NCI-H2029 treated with DMSO at 0.1 percent for 48 hours (cell line): Measurements from ENCODE around the gene TRAF2.
"Not testable (repeated sequence)": the region's sequence is repeated elsewhere in the genome, so short reads cannot be mapped to it uniquely, and the experiment has no call there.

Source experiments
- DNase-seq: peaks from one replicate; lab custom pipeline; 2025; lab: John Stamatoyannopoulos, UW

The TRAF2 gene

DNA sequence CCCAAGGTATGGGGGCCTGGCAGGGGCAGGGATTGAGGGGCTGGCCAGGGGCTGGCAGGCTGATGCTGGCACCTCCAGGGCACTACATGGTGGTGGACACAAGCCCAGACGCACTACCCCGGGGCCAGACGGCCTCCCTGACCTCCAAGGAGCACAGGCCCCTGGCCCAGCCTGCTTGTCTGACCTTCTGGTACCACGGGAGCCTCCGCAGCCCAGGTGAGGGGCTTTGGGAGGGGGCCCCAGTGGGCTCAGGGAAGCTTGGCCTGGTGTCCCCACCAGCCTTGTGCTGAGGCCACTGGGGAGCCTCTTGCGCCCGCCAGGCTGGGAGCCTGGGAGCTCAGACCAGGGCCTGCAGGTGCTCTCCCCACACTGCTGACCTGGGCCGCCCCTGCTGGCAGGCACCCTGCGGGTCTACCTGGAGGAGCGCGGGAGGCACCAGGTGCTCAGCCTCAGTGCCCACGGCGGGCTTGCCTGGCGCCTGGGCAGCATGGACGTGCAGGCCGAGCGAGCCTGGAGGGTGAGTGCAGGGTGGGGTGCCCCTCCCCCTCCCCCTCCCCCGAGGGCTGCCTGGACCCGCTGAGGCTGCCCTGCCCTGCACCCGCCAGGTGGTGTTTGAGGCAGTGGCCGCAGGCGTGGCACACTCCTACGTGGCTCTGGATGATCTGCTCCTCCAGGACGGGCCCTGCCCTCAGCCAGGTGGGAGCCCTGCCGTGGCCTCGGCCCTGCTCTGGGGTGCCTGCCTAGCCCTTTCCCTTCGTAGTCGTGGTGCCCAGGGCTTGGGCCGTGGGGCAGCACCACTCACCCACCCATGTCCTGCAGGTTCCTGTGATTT lies 28.5 kb upstream of the TRAF2 start:
- DNase-seq = no peak

DNA sequence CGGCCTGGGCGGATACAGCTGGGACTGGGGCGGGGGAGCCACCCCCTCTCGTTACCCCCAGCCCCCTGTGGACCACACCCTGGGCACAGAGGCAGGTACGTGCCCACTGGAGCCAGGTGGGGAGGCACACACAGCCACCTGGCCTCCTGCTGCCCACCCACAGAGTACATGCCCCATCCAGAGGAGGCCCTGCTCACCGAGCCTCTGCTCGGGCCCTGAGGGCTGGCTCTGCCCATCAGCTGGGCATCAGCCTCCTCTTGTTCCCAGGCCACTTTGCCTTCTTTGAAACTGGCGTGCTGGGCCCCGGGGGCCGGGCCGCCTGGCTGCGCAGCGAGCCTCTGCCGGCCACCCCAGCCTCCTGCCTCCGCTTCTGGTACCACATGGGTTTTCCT lies 27.9 kb upstream of the TRAF2 start:
- DNase-seq = no peak

DNA sequence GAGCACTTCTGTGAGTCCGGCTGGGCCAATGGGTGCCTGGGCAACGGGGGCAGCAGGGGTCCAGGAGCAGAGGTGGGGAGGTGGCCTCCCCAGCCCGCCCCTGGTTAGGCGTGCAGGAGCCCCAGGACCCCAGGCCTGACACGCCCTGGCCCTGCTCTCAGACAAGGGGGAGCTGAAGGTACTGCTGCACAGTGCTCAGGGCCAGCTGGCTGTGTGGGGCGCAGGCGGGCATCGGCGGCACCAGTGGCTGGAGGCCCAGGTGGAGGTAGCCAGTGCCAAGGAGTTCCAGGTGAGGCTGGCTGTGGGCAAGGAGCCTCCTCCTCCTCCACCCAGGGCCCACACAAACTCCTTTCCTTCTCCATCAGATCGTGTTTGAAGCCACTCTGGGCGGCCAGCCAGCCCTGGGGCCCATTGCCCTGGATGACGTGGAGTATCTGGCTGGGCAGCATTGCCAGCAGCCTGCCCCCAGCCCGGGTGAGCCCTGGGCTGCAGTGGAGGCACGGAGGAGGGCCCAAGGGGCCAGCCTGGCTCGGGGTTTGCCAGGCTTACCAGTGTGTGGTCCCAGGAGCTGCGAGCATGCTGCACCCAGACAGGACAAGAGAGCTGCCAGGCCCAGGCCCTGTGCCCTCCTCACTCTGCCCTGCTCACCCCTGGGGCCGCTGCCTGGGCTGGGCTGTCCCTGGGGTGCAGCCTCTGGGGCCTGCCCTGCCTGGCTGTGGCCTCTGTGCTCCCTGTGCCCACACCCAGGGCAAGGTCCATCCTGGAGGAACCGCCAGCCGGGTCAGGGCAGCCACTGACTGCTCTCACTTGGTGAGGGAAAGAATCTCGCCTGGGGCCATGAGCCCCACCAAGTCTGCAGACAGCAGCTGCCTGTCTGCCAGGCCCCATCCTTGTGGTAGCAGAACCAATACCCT lies 27.2 kb upstream of the TRAF2 start:
- DNase-seq = peak; percentile 77

DNA sequence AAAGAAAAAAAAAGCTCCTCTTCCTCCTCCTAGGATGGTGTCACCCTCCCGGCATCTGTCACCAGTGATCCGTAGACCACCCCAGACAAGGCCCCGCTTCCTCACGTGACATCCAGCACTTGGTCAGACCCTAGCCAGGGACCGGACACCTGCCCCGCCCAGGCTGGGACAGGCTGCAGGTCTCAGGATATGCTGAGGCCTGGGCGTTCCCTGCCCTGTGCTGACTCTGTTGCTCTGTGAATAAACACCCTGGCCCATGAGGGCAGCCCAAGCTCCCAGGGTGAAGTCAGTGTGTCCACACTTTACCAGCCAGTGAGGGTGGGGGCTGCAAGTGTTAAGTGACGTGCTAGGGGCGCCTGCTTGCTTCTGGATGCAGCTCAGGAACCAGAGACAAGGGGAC lies 25.8 kb upstream of the TRAF2 start:
- no peak for DNase-seq

DNA sequence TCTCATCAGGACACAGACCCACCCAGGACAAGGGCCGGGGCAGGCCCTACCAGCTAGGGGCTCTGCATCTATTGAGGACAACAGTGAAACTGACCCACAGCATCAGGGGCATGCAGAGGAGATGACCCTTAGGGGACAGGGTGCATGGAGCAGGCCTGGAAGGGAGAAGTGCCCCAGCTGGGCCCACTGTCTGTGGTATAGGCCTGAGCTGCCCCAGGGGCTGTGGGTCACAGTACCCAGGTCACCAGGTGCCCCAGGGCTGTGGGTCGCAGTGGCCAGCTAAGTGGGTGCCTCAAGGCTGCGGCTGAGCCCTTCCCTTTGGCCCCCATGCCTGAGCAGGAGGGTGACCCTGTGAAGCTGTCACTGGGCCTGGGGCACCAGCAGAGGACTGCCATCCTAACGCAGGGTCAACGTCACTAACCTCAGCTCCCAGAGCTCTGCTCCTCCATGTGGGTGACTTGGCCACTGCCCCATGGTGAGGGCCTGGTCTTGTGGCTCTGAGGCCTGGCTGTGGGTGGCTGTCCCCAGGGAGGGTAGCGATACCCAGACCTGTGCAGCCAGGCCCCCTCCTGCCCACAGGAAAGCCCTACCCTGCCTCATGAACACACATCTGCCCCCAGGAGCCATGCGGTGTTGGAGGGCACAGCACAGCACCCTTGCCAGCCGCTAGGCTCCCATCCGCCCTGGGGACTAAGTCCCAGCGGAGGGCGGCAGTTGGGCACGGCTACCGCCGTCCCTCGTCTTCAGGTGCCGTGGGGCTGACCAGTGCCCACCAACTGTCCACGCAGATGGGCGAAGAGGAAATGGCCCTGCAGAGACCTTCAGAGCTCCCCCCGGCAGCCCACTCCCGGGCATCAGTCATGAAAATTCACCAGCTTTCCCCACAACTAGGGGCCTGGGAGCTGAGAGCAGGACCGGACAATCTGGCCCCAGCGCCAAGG lies 25.1 kb upstream of the TRAF2 start:
- DNase-seq = no peak

DNA sequence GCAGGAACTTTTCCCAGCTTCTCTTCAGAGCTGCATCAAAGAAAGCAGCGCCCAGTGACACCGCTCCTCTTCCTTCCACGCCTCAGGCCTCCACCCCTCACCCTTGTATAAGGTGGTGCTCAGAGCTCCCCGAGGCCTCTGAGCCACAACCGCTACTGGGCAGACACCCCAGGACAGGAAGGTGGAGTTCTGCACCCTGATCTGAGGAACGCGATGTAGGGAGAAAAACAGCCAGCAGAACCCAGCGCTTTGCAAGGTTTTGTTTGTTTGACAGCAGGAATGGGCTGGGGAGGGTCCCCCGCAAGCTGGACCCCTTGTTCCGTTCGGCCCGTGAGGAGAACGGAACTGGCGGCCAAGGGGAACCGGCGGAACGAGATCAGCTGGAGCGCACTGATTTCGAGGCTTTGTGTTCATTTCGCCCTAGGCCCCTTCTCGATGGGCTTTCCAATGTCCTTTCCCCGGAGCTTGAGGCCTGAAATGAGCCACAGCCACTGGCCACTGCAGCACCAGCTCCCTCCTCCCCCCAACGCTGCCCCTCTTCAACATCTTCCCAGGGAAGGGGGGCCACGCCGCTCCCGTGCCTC lies 24.4 kb upstream of the TRAF2 start:
- DNase-seq = no peak

DNA sequence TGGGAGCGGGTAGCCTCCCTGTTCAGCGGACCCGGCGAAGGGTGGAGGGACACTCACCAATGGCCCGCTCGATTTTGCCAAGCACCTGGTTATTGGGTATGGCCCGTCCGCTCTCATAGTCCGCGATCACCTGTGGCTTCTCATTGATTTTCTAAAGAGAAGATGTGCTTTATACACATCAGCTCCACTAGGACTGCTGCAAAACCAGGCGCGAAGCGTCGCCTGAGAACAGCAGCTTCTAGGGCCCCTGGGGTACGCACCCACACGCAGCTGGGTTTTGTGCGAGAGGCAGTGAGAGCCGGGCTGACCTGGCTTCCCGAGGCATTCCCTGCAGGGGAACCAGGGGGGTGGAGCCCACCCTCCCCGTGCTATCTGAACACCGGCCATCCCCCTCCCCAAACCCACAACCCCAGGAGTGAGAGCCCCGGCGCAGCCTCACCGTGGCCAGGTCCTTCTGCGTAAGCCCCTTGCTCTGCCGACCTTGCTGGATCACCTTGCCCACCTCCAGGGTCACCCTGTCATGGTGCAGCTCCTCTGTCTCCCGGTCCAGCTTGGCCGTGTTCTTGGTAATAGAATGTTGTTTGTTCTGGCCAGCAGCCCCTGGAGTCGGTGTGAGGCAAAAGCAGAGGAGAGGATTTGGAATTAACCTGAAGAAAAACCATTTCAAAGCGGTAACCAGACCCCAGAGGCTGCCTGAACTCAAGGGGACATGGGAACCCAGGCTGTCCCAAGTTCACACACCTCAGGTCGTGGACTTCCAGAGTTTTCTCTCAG lies 23.3 kb upstream of the TRAF2 start:
- no peak for DNase-seq

DNA sequence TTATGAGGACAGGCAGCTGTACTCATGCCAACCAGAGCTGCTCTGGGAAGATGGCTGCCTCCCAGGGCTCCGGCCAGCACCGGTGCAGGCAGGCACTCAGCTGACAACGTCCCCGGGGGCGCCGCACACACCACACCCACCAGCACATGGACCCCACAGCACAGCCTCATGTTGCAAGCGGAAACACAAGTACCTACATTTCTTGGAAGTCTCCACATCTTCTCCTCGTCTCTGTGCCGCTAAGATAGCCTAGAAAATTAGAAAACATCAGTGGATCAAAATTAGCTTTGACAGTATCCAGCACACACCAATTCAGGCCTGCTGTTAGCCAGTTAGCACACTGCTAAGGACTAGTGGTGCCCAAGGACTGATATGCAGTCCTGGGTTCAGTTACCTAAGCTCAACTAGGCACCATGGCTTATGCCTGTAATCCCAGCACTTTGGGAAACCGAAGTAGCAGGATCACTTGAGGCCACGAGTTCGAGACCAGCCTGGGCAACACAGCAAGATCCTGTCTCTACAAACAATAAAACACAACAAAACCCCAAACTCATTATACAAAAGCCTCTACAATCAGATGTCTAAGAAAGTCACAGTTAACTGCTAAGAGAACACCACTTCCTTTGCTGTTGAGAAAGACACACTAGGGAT lies 22.6 kb upstream of the TRAF2 start:
- DNase-seq = no peak

DNA sequence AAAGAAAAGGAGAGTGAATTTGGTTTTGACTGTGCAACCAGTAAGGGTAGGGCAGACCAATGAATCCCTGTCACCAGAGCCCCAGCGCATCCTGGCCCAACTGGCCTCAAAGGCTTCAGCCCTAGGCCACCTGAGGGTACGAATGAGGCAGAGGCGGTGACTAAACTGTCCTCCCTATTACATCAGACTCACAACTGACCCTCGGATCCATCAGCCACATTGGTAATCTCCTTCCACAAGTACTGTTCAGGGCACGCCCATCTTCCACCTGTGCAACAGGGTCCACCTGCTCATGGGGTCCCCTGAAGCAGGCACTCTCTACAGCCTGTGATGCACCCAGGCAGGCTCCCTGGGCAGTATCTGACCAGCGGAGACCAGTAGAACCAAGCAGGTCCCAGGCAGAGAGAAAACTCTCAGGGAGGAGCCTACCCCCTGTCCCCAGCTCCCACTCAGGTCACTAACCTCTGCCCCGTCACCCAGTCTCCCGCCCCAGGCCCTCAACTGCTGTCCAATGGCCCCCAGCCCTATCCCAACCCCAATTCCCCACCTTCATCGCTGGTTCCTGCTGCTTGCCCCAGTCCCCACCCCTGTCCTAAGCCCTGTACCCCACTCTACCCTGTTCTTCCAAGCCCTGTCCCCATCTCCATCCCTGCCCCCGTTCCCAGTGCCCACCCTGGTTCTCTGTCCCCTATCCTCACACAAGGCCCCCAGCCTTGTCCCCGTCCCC lies 21.1 kb upstream of the TRAF2 start:
- no peak for DNase-seq

DNA sequence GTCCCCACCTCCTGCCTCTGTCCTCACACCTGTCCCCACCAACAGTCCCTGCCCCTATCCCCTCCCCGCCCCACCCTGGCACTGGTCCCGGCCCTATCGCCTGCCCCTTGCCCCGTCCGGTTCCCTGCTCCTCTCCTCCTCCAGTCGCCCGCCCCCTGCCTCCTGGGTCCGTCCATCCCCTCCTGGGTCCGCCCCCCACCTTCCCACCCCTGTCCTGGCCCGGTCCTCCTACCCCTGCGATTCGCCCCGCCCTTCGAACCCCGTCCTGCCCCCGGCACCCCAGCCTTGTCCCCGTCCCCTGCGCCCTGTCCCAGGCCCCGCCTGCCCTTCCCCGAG lies 20.6 kb upstream of the TRAF2 start:
- no peak for DNase-seq

DNA sequence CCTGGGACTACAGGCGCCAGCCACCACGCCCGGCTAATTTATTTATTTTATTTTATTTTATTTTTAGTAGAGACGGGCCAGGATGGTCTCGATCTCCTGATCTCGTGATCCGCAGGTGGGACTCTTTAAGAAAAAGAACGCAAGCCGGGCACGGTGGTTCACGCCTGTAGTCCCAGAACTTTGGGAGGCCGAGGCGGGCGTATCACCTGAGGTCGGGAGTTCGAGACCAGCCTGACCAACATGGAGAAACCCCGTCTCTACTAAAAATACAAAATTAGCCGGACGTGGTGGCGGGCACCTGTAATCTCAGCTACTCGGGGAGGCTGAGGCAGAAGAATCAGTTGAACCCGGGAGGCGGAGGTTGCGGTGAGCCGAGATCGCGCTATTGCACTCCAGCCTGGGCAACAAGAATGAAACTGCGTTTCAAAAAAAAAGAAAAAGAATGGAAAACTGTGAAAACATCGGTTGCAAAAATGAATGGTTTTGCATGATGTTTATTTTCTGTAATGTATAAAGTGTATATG lies 19.4 kb upstream of the TRAF2 start:
- DNase-seq = not testable (repeated sequence)

DNA sequence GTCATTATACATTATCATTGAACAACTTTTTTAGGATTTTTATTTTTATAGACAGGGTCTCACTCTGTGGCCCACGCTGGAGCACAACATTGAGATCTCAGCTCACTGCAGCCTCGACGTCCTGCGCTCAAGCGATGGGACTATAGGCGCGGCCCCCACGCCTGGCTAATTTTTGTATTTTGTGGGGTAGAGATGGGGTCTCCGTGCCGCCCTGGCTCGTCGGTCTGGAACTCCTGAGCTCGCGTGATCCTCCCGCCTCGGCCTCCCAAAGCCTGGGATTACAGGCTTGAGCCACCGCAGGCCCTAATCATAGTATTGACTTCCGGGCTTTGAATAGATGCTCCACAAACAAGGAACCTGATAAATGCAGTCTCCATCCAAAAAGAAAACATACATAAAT lies 18.8 kb upstream of the TRAF2 start:
- DNase-seq = no peak

DNA sequence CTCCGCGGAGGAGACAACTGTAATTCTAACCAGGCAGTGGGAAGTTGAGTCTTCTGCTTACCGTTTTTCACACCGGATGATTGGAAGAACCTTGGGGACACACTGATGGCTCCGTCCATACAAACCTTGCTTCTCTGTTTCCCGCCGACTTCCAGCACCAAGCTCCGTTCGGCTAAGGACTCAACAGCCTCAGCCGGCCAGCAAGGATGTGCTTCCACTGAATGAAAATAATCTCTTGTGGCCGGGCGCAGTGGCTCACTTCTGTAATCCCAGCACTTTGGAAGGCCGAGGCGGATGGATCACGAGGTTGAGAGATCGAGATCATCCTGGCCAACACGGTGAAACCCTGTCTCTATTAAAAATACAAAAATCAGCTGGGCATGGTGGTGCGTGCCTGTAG lies 18.4 kb upstream of the TRAF2 start:
- DNase-seq = no peak

DNA sequence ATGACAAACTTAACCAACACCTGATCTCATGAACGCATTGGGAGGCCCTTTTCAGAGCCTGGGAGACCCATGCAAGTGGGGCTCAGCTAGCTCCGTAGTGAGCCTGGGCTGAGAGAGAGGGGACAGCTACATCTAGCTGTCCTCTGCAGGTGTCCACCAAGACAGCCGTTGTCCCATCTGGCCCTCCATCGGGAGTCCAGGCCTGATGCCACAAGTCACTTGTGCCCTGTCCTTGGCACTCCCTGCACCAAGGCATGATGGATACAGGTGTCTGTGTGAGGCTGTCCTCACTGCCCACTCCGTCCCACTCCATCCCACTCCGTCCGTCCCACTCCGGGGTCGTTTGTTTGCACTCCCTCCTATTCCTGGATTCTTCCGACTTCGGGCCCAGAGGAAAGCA lies 17.7 kb upstream of the TRAF2 start:
- DNase-seq = no peak

DNA sequence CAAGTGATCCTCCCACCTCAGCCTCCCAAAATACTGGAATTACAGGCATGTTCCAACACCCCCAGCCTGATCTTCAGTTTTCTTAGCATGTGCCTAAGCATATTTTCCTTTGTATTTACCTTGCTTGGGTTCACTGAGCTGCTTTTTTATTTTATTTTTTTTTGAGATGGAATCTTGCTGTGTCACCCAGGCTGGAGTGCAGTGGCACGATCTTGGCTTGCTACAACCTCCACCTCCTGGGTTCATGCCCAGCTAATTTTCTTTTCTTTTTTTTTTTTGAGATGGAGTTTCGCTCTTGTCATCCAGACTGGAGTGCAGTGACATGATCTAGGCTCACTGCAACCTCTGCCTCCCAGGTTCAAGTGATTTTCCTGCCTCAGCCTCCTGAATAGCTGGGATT lies 16.7 kb upstream of the TRAF2 start:
- not testable (repeated sequence) for DNase-seq

DNA sequence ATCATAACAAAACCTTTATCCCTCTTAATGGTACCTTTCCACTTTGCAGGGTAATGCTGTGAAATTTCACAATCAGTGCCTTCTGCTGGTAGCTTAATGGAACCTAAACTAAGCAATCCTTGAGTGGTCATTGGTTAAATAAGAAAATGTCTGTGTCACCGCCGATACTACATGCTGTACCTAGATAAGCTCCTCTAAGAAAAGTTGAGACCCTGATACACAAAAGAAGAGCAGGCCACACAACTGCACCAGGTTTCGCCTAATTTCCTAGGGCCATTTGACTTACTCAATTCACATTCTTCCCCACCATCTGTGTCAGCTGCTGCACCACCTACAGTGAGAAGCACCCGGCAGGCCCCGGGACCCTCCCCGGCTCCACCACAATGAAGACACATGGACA lies 11.2 kb upstream of the TRAF2 start:
- DNase-seq = no peak

DNA sequence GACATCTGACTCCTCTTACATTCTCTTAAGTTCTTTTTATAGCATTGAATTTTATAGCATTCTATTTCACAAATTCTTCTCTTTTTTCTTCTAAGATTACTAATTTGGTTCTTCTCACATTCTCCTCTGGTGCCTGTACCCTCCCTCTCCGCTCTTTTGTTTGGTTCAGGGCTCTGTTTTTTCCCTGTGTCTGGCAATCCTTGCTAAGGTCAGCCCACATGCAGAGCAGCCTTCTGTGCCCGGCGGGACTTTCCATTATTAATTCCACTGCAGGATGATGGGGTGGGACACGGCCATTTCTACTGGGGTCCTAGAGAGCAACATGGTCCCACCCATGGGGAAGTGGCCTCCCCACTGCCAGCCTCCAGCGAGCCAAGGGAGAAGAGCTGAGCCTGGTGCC lies 9.8 kb upstream of the TRAF2 start:
- DNase-seq = no peak

DNA sequence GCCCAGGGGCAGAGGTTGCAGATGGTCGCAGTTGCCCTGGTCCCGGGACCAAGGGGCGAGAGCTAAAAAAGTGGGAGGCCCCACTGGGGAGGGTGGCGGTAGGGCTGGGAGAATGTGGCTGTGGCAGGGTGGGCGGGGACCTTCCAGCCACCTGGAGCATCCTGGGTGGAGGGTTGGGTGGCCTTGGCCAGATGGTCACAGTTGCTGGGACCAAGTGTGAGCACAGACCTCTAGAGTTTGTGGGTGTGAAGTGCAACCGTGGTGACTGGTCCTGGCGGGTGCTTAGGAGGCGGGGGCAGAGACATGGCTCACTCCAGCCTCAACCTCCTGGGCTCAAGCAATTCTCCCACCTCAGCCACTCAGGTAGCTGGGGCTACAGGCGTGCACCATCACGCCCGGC lies 5.7 kb upstream of the TRAF2 start:
- DNase-seq = no peak

DNA sequence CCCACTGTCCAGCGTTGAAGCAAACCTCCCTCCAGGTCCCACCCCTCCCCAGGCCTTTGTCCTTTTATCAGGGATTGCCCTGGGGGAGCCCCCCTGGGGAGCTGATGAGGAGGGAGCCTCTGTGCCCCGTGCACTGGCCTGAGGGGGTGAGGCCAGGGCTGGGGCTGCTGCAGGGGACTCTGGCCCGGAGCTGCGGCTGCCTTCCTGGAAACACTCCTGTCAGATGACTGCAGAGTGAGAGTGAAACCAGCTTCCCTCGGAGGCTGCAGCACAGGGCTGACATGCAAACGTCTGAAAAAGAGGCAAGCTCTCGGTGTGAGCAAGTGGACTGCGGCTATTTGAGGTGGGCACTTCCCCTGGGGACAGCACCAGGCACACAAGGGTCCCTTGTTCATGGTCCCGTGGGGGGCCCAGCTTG lies 4.6 kb upstream of the TRAF2 start:
- no peak for DNase-seq
